ENCODE data around the gene LTC4S. TPM values are rescaled to one million over a fixed set of nuclear protein-coding genes. Genes with fewer than 3 reads are reported as not detected.

Gene LTC4S
- total and polyA plus RNA-seq, 3 donors from 2014 or later, result 3.7 to 10.3 (median 4.8) TPM

DNA sequence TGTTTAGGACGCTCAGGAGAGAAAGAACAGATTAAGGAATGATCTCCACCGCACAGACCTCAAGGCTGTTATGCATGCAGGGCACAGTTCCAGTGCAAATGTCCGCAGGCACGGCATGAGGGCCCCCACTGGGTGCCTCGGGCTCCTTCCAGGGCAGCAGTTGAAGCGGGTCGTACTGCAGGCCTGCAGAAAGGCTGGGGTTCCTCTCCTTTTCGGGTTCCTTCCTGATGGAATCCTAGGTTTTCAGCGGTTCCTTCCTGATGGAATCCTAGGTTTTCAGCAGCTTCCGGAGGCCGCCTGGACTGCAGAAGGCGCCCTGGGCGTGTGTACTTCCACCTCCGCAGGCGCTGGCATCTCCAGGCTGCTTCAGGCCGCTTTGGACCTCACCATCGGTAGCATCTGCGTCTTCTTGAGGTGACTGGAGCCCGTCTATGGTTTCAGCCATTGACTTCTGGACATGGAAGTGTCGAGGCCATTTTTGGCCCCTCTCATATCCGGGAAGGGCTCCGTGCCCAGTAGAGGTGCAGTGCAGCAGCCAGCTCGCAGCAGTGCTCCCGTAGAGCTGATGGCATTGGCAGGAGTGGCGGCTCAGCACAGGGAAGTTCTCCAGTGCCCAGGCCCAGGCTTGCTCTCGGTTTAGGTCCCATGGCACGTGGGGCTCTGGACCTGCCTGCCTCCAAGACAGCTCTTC is 18.5 kb downstream of the LTC4S start:
- peaks cover 7% of the 10 kb centered on the region for H3K4me1 ChIP-seq
- no peak overlapping the region for H3K27ac ChIP-seq
- H3K36me3 ChIP-seq (ENCODE audit: low read depth, missing control alignments), result no peaks in the 10 kb centered on the region
- WGBS, 2 donors, result 61 to 80% methylated on average over 11 to 27 of the region's 27 CpGs
- no peak for TF ChIP-seq POLR2A (IDR thresholded peaks at IDR 0.05)
- TF ChIP-seq, protein P1, sequence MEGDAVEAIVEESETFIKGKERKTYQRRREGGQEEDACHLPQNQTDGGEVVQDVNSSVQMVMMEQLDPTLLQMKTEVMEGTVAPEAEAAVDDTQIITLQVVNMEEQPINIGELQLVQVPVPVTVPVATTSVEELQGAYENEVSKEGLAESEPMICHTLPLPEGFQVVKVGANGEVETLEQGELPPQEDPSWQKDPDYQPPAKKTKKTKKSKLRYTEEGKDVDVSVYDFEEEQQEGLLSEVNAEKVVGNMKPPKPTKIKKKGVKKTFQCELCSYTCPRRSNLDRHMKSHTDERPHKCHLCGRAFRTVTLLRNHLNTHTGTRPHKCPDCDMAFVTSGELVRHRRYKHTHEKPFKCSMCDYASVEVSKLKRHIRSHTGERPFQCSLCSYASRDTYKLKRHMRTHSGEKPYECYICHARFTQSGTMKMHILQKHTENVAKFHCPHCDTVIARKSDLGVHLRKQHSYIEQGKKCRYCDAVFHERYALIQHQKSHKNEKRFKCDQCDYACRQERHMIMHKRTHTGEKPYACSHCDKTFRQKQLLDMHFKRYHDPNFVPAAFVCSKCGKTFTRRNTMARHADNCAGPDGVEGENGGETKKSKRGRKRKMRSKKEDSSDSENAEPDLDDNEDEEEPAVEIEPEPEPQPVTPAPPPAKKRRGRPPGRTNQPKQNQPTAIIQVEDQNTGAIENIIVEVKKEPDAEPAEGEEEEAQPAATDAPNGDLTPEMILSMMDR (IDR thresholded peaks at IDR 0.05), result no peak
- H3K4me3 ChIP-seq, result no peak overlapping the region
- H3K9me3 ChIP-seq, result no peaks in the 10 kb centered on the region
- DNase-seq, result no peak
- H3K27me3 ChIP-seq, result no peaks in the 10 kb centered on the region
- intact Hi-C loops (cut with DNase I; ENCODE audit: low total_unique reads), result loop anchor here (5.0 kb wide), 1 partner anchor 395 kb away; the partner anchor contains the start of gene RASGEF1C

DNA sequence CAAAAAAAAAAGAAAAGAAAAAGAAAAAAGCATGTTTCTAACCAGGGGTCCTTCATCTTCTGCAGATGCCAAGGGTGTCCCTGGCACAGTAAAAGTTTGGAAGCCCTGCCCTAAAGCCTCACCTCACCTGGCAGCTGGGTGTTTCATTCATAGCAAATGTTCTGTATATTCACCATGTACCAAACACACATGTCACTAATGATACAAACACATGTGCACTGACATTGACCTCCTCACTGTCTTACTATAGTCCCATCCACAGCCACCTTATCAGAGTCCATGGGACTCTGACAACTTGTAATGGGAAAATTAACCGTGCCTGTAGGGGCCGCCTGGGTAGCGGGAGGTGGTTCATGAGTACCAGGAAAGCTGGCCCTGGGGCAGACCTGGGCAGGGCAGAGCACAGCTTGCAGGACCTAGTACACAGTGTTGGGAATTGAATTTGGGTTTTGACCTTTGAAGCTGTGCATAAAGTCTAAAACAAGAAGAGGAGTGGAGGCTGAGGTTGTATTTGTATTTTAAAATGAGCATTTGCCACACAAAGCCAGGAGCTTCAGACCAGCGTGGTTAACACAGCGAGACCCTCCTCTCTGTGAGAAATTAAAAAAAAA is 19.3 kb downstream of the LTC4S start:
- intact Hi-C loops (cut with DNase I; ENCODE audit: low total_unique reads), result loop anchor here (5.0 kb wide), 1 partner anchor 394 kb away; the partner anchor contains the start of gene RASGEF1C
- H3K27ac ChIP-seq, result no peak overlapping the region
- WGBS, 2 donors, result 95 to 96% methylated on average over 5 of the region's 5 CpGs
- H3K9me3 ChIP-seq, result no peaks in the 10 kb centered on the region
- DNase-seq, result no peak
- TF ChIP-seq, protein P1 (IDR thresholded peaks at IDR 0.05), result no peak
- no peak for TF ChIP-seq POLR2A (IDR thresholded peaks at IDR 0.05)
- no peaks in the 10 kb centered on the region for H3K36me3 ChIP-seq (ENCODE audit: low read depth, missing control alignments)
- peaks cover 14% of the 10 kb centered on the region for H3K4me1 ChIP-seq
- H3K4me3 ChIP-seq, result no peak overlapping the region
- H3K27me3 ChIP-seq, result no peaks in the 10 kb centered on the region

DNA sequence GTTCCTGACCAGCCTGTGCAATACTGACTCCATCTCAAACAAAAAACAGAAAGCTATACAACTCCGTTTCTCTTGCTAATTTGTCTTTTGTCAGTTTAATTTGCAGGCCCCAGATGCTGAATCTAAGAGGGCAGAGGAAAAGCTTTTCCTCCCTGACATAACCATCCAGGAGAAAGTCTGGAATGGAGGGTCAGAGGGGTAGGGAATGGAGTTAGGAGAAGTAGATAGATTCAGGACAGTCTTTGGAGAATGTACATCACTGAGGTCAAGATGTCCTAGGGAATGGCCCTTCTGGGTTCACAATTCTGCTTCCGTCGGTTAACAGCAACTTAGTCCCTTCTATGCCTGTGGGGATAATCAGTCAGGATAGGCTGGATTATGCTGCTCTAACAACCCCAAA is 20.3 kb downstream of the LTC4S start:
- Histone ChIP-seq H3K4me1 (peaks cover 22% of the 10 kb centered on the region), H3K9me3 (no peaks in the 10 kb centered on the region), H3K27me3 (no peaks in the 10 kb centered on the region), H3K4me3 (no peak overlapping the region), H3K27ac (no peak overlapping the region), H3K36me3 (ENCODE audit: low read depth, missing control alignments) (no peaks in the 10 kb centered on the region)
- intact Hi-C loops (cut with DNase I; ENCODE audit: low total_unique reads), result loop anchor here (5.0 kb wide), 1 partner anchor 393 kb away; the partner anchor contains the start of gene RASGEF1C
- WGBS, 2 donors, result 79 to 84% methylated on average over 3 of the region's 3 CpGs
- no peak for DNase-seq
- no peak for TF ChIP-seq POLR2A (IDR thresholded peaks at IDR 0.05)
- TF ChIP-seq, protein P1 (IDR thresholded peaks at IDR 0.05), result no peak

DNA sequence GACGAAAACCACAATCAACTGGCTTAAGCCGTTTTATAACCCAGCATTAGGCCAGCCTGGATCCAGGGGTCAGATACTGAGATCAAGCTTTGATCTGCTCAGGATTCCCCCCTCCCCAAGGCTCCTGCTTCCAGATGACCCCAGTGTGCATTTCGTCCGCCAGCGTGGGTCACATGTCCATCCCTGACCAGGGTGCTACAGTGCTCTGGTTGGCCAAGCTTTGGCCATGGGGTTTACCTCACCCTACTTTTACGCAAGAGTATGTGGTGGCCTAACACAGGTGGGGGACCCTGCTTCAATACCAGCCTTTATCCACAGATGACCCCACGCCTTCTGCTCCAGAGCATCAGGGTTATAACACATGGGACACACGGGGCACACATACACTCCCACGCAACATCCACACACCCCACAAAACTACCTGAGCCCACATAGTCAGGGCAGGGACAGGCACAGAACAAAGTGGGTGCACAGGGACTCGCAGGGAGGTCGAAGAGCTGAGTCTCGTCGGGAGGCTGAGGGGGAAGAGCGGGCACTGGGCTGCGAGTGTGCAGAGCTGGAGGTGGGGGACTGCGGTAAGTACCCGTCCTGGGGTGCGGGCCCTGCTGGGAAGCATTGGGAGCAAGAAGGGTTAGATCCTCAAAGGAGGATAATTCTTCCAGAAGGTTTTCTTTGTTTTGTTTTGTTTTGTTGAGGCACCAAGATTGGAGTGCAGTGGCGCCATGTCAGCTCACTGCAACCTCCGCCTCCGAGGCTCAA is 21.9 kb downstream of the LTC4S start:
- Histone ChIP-seq H3K9me3 (no peaks in the 10 kb centered on the region), H3K4me3 (no peak overlapping the region), H3K4me1 (peaks cover 35% of the 10 kb centered on the region), H3K27ac (no peak overlapping the region), H3K36me3 (ENCODE audit: low read depth, missing control alignments) (no peaks in the 10 kb centered on the region), H3K27me3 (no peaks in the 10 kb centered on the region)
- TF ChIP-seq POLR2A (IDR thresholded peaks at IDR 0.05), result no peak
- TF ChIP-seq, protein P1 (IDR thresholded peaks at IDR 0.05), result no peak
- DNase-seq, result no peak
- intact Hi-C loops (cut with DNase I; ENCODE audit: low total_unique reads), result no loop called here
- 84 to 96% methylated on average over 17 to 21 of the region's 21 CpGs for WGBS, 2 donors
